Measurements from ENCODE around the gene RFTN1. TPM values are rescaled to one million over a fixed set of nuclear protein-coding genes. Genes with fewer than 3 reads are reported as not detected.
A peak's percentile ranks its signal among the peaks of the same experiment; 100 is the strongest.

Gene RFTN1
- total RNA-seq, 1 donor from 2014 or later = 53.4 TPM

- Mint-ChIP-seq H3K4me1 (ENCODE audit: low read depth) (peaks cover 42% of the 10 kb centered on the region), H3K36me3 (ENCODE audit: low read depth) (no peaks in the 10 kb centered on the region), H3K9me3 (ENCODE audit: low read depth) (peaks cover 4% of the 10 kb centered on the region), H3K27me3 (ENCODE audit: low read depth) (no peaks in the 10 kb centered on the region), H3K27ac (ENCODE audit: unreplicated experiment) (no peak overlapping the region), H3K4me3 (ENCODE audit: unreplicated experiment) (no peak overlapping the region)
- DNase-seq (ENCODE audit: low spot score) = no peak
- TF ChIP-seq CTCF (IDR thresholded peaks at IDR 0.05) = no peak
Measured at GRCh38 chr3:16460886-16461285, 52.6 kb downstream of the RFTN1 start.

- H3K27ac Mint-ChIP-seq (ENCODE audit: unreplicated experiment) = no peak overlapping the region
Measured at GRCh38 chr3:16460273-16460672, 53.2 kb downstream of the RFTN1 start.

DNA sequence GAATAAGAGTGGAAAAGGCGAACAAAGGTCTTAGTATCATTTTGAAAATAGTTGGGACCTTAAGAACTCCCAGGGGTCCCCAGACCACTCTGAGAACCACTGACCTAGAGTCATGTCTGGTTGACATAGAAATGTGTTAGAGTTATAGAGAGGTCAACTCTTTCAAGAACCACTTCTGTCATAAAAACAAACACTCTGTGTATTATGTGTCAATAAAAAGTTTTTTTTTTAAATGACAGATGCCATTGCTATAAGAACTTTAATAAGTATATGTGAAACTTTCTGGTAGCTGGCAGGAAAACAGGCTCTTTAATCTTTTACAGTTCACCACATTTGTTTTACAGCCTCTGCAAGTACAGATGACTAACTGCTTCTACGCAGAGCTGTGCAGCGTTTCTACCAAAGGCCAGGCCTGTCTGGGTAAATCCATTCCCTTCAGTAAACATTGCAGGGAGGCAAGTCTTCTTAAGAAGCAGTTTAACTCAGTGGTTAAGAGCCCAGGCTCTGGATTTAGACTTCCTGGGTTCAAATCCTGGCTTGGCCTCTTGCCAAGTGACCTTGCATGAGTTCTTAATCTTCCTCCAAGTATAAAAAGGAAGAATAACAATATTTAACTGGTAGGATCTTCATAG is 56.6 kb downstream of the RFTN1 start:
- Mint-ChIP-seq H3K4me3 (ENCODE audit: unreplicated experiment) (no peak overlapping the region), H3K36me3 (ENCODE audit: low read depth) (peaks cover 1% of the 10 kb centered on the region), H3K4me1 (ENCODE audit: low read depth) (peaks cover 33% of the 10 kb centered on the region), H3K27me3 (ENCODE audit: low read depth) (no peaks in the 10 kb centered on the region), H3K27ac (ENCODE audit: unreplicated experiment) (peak overlapping the region; percentile 68), H3K9me3 (ENCODE audit: low read depth) (no peaks in the 10 kb centered on the region)
- DNase-seq (ENCODE audit: low spot score) = no peak
- no peak for TF ChIP-seq CTCF (IDR thresholded peaks at IDR 0.05)

More at GRCh38 chr3:16460273-16460672, 53.2 kb downstream of the RFTN1 start:
- no peak overlapping the region for H3K4me3 Mint-ChIP-seq (ENCODE audit: unreplicated experiment)
- no peak for TF ChIP-seq CTCF (IDR thresholded peaks at IDR 0.05)
- H3K27me3 Mint-ChIP-seq (ENCODE audit: low read depth) = no peaks in the 10 kb centered on the region
- no peak for DNase-seq (ENCODE audit: low spot score)
- peaks cover 42% of the 10 kb centered on the region for H3K4me1 Mint-ChIP-seq (ENCODE audit: low read depth)
- H3K9me3 Mint-ChIP-seq (ENCODE audit: low read depth) = peaks cover 4% of the 10 kb centered on the region
- no peaks in the 10 kb centered on the region for H3K36me3 Mint-ChIP-seq (ENCODE audit: low read depth)

GRCh38 chr3:16455966-16456365 is 57.5 kb downstream of the RFTN1 start:
- Mint-ChIP-seq H3K9me3 (ENCODE audit: low read depth) (no peaks in the 10 kb centered on the region), H3K4me1 (ENCODE audit: low read depth) (peaks cover 34% of the 10 kb centered on the region), H3K4me3 (ENCODE audit: unreplicated experiment) (no peak overlapping the region), H3K36me3 (ENCODE audit: low read depth) (peaks cover 3% of the 10 kb centered on the region), H3K27ac (ENCODE audit: unreplicated experiment) (no peak overlapping the region), H3K27me3 (ENCODE audit: low read depth) (no peaks in the 10 kb centered on the region)
- TF ChIP-seq CTCF (IDR thresholded peaks at IDR 0.05) = no peak
- DNase-seq (ENCODE audit: low spot score) = no peak

- TF ChIP-seq CTCF (IDR thresholded peaks at IDR 0.05) = no peak
- peaks cover 43% of the 10 kb centered on the region for H3K4me1 Mint-ChIP-seq (ENCODE audit: low read depth)
- peaks cover 3% of the 10 kb centered on the region for H3K36me3 Mint-ChIP-seq (ENCODE audit: low read depth)
- no peaks in the 10 kb centered on the region for H3K9me3 Mint-ChIP-seq (ENCODE audit: low read depth)
- no peak overlapping the region for H3K4me3 Mint-ChIP-seq (ENCODE audit: unreplicated experiment)
- H3K27me3 Mint-ChIP-seq (ENCODE audit: low read depth) = no peaks in the 10 kb centered on the region
- DNase-seq (ENCODE audit: low spot score) = no peak
- H3K27ac Mint-ChIP-seq (ENCODE audit: unreplicated experiment) = no peak overlapping the region
Measured at GRCh38 chr3:16455001-16455400, 58.5 kb downstream of the RFTN1 start.
